B cell (primary cell): Measurements from ENCODE around the gene SMARCC2. TPM values are rescaled to one million over a fixed set of nuclear protein-coding genes. Genes with fewer than 3 reads are reported as not detected.

Experiments used
- ATAC-seq: fragments of 200-7000 bp; cut with Tn5 transposase; one replicate; pipeline ENCODE4 v1.10.0; 2021; ENCODE audit warnings: low read depth, mild to moderate bottlenecking, moderate number of reproducible peaks, moderate library complexity
- CTCF ChIA-PET: fragments of 350-600 bp; sonication (Branson Sonifier 250); formaldehyde crosslinking; loops from one replicate; lab custom pipeline; 2021; ENCODE audit warnings: antibody characterized with exemption, inconsistent platforms; lab: Charles Lee
- POLR2A ChIA-PET: fragments of 350-600 bp; sonication (Branson Sonifier 250); formaldehyde crosslinking; loops from one replicate; lab custom pipeline; 2021; ENCODE audit warnings: antibody characterized with exemption; lab: Charles Lee
- DNase-seq: peaks from one replicate; pipeline ENCODE4 v3.0.0; 2013
- H2AFZ ChIP-seq: 2 replicates; pipeline ENCODE4 v1.6.1; 2012; ENCODE audit warnings: mild to moderate bottlenecking, low read depth, low read length; ENCODE audit not compliant: insufficient read depth, poor library complexity, severe bottlenecking
- H3K27ac ChIP-seq, 2 donors: 1 replicate in 1 of 2; 2 replicates in 1 of 2; pipeline ENCODE4 v1.5.1; 2012 to 2013; ENCODE audit warnings: low read length in 2 of 2, mild to moderate bottlenecking in 2 of 2, moderate library complexity in 1 of 2
- H3K27me3 ChIP-seq, 4 experiments: fragments of 200-600 bp in 1 of 4; sonication (generic) in 1 of 4; replicated peaks in 1 of 4; 1 replicate in 2 of 4; 2 replicates in 2 of 4; pipeline versions ENCODE4 v1.6.1 to v1.7.0; 2013 to 2016; ENCODE audit warnings: low read length in 3 of 4, mild to moderate bottlenecking in 2 of 4, mixed read lengths in 1 of 4, moderate library complexity in 1 of 4; ENCODE audit not compliant: insufficient read depth in 4 of 4, control insufficient read depth in 3 of 4; ENCODE audit errors: control extremely low read depth in 1 of 4
- H3K36me3 ChIP-seq, 2 experiments: replicated peaks in 1 of 2; 1 replicate in 1 of 2; 2 replicates in 1 of 2; pipeline versions ENCODE4 v1.6.1 to v1.7.1; 2013; ENCODE audit warnings: low read length in 1 of 2; ENCODE audit not compliant: insufficient read depth in 2 of 2, control insufficient read depth in 1 of 2; ENCODE audit errors: control extremely low read depth in 1 of 2, extremely low read depth in 1 of 2
- H3K4me1 ChIP-seq, 2 donors: fragments of 200-600 bp in 1 of 2; sonication (generic) in 1 of 2; 1 replicate in 1 of 2; 2 replicates in 1 of 2; pipeline versions ENCODE4 v1.5.1 to v1.6.1; 2013 to 2017; ENCODE audit warnings: low read length in 2 of 2; ENCODE audit not compliant: control insufficient read depth in 2 of 2, insufficient read depth in 2 of 2
- H3K4me2 ChIP-seq: replicated peaks from 2 replicates; pipeline ENCODE3; 2012; ENCODE audit warnings: mild to moderate bottlenecking, low read depth, low read length; ENCODE audit not compliant: poor library complexity, severe bottlenecking
- H3K4me3 ChIP-seq, 5 experiments: fragments of 200-600 bp in 1 of 5; sonication (generic) in 1 of 5; 1 replicate in 3 of 5; 2 replicates in 2 of 5; pipeline versions ENCODE4 v1.5.1 to v1.7.0; 2011 to 2016; ENCODE audit warnings: low read length in 4 of 5, mild to moderate bottlenecking in 4 of 5, low read depth in 2 of 5, control low read depth in 1 of 5, moderate library complexity in 1 of 5; ENCODE audit not compliant: insufficient read depth in 1 of 5; ENCODE audit errors: control extremely low read depth in 1 of 5, extremely low read depth in 1 of 5
- H3K79me2 ChIP-seq: fragments of 200-600 bp; sonication (generic); one replicate; pipeline ENCODE4 v1.6.0; 2016; ENCODE audit warnings: low read length; ENCODE audit not compliant: control insufficient read depth, insufficient read depth
- H3K9ac ChIP-seq: fragments of 200-600 bp; sonication (generic); 2 replicates; pipeline ENCODE4 v1.6.1; 2017; ENCODE audit warnings: mild to moderate bottlenecking, low read length, moderate library complexity
- H3K9me3 ChIP-seq, 3 donors: one replicate each; pipeline versions ENCODE4 v1.6.1 to v1.7.1; 2013; ENCODE audit warnings: low read length in 2 of 3; ENCODE audit not compliant: control insufficient read depth in 2 of 3, insufficient read depth in 1 of 3; ENCODE audit errors: control extremely low read depth in 1 of 3
- H4K20me1 ChIP-seq: 2 replicates; pipeline ENCODE4 v1.6.0; 2012; ENCODE audit warnings: mild to moderate bottlenecking, low read length; ENCODE audit not compliant: insufficient read depth, control insufficient read depth, poor library complexity, severe bottlenecking
- H3K27ac Mint-ChIP-seq: one replicate; pipeline ENCODE4 v1.8.0; 2021; ENCODE audit warnings: mixed read lengths
- H3K27me3 Mint-ChIP-seq: one replicate; pipeline ENCODE4 v1.8.0; 2021; ENCODE audit warnings: mixed read lengths
- H3K4me1 Mint-ChIP-seq: one replicate; pipeline ENCODE4 v1.8.0; 2021; ENCODE audit warnings: mixed read lengths
- H3K4me3 Mint-ChIP-seq: one replicate; pipeline ENCODE4 v1.8.0; 2021; ENCODE audit warnings: mixed read lengths
- H3K9me3 Mint-ChIP-seq: one replicate; pipeline ENCODE4 v1.8.0; 2022; ENCODE audit warnings: mixed read lengths; ENCODE audit not compliant: insufficient read depth
- CTCF ChIP-seq: fragments of 200-600 bp; IDR thresholded peaks from one replicate; pipeline ENCODE4 v1.8.0; 2022; ENCODE audit warnings: antibody characterized with exemption, mild to moderate bottlenecking
- EZH2 ChIP-seq: IDR thresholded peaks from 2 replicates; pipeline ENCODE4 v1.6.1; 2012; ENCODE audit warnings: borderline replicate concordance, low read depth, mild to moderate bottlenecking, moderate library complexity, low read length; ENCODE audit not compliant: insufficient read depth, poor library complexity, severe bottlenecking
- WGBS: methylation state at CpG from one replicate; pipeline ENCODE4 v1.1.5; 2013; ENCODE audit warnings: missing lambda C conversion rate; ENCODE audit not compliant: insufficient coverage; 5-methylcytosine and 5-hydroxymethylcytosine counted together
- intact Hi-C: fragments of 100-400 bp; cut with micrococcal nuclease; formaldehyde crosslinking; loops from one replicate; pipeline ENCODE4 v1.10.0; 2022
- polyA plus RNA-seq: library from polyadenylated mRNA; depleted of rRNA; stranded (reverse); fragments of >200 nt; gene quantifications from 2 replicates; pipeline ENCODE4 v1.2.3, GENCODE V29; 2012
- total RNA-seq, 2 donors: library from RNA; stranded (reverse); fragments of 120-200 nt in 1 of 2; gene quantifications; 1 replicate in 1 of 2; 2 replicates in 1 of 2; pipeline versions ENCODE4 v1.2.3 to v1.2.4, GENCODE V29; 2013 to 2022

The SMARCC2 gene
- total and polyA plus RNA-seq, 2 donors (not counting 1 experiment from before 2014, with no cell fraction given), result 70.4 to 198 TPM

- H3K4me3 Mint-ChIP-seq, result peak within 1 kb of the TSS; percentile 99
- Histone ChIP-seq H3K4me3 (peak within 1 kb of the TSS; percentile 64 to 99 (median 97)), H3K27me3 (no peaks in the 10 kb centered on the region), H3K9me3 (no peaks in the 10 kb centered on the region), H3K4me1 (peaks cover 17 to 30% of the 10 kb centered on the region in 2 donors), H3K79me2 (peaks cover 32% of the 10 kb centered on the region), H2AFZ (peak within 1 kb of the TSS; percentile 83), H4K20me1 (peaks cover under 1% of the 10 kb centered on the region), H3K4me2 (peak within 1 kb of the TSS; percentile 85), H3K9ac (peak within 1 kb of the TSS; percentile 95), H3K36me3 (peaks cover 0 to 40% of the 10 kb centered on the region in 2 experiments), H3K27ac (peak within 1 kb of the TSS; percentile 94 to 95)
- H3K27ac Mint-ChIP-seq, result peak within 1 kb of the TSS; percentile 99
- 0% methylated on average over 14 of the region's 34 CpGs for WGBS
- TF ChIP-seq EZH2, result no peak
- no peak for TF ChIP-seq CTCF
- ChIA-PET CTCF (interaction anchor here (0.6 to 13.8 kb wide), 13 partner anchors 9 to 378 kb away, joined by 3 to 247 read pairs (median 3); partner anchors contain the start of genes ESYT1, PA2G4, SMARCC2 and STAT2), POLR2A (interaction anchor here (0.7 to 4.4 kb wide), 8 partner anchors 9 to 287 kb away, joined by 3 to 49 read pairs (median 8); partner anchors contain the start of genes CNPY2, DNAJC14, ESYT1 and PA2G4)
- H3K9me3 Mint-ChIP-seq, result no peaks in the 10 kb centered on the region
- peak; percentile 51 for ATAC-seq
- peaks cover 34% of the 10 kb centered on the region for H3K4me1 Mint-ChIP-seq
- no peaks in the 10 kb centered on the region for H3K27me3 Mint-ChIP-seq
- intact Hi-C loops, result loop anchor here (1.0 to 5.0 kb wide), 8 partner anchors 12 to 1636 kb away; partner anchors contain the start of genes CDK4, DNAJC14, MYL6 and PA2G4
- DNase-seq, result peak; percentile 98
Observed at GRCh38 chr12:56116267-56117081, 72.8 kb downstream of the SMARCC2 start, which contains the start of gene RPL41. Gene RPL41, plus strand, starts transcription at chr12:56116633.
